CD14-positive monocyte (primary cell): ENCODE results near the gene ALG5. TPM values are rescaled to one million over a fixed set of nuclear protein-coding genes. Genes with fewer than 3 reads are reported as not detected.

Experiments
- DNase-seq, 3 donors: peaks; one replicate each; pipeline ENCODE4 v3.0.0-alpha.2; 2011 to 2022
- H2AFZ ChIP-seq: 2 replicates; pipeline ENCODE4 v1.6.0; 2012; ENCODE audit warnings: mild to moderate bottlenecking, low read depth, low read length, inconsistent platforms; ENCODE audit not compliant: insufficient read depth, poor library complexity, severe bottlenecking
- H3K27ac ChIP-seq, 2 donors: 1 replicate in 1 of 2; 2 replicates in 1 of 2; pipeline ENCODE4 v1.5.1; 2012 to 2013; ENCODE audit warnings: low read length in 2 of 2, control low read depth in 1 of 2, inconsistent platforms in 1 of 2, low read depth in 1 of 2, mild to moderate bottlenecking in 1 of 2
- H3K27me3 ChIP-seq, 2 donors: one replicate each; pipeline versions ENCODE4 v1.6.0 to v1.6.1; 2011 to 2013; ENCODE audit warnings: low read length in 2 of 2; ENCODE audit not compliant: control insufficient read depth in 2 of 2, insufficient read depth in 2 of 2
- H3K36me3 ChIP-seq, 2 donors: replicated peaks in 1 of 2; 1 replicate in 1 of 2; 2 replicates in 1 of 2; pipeline versions ENCODE4 v1.5.1 to v1.6.1; 2012 to 2013; ENCODE audit warnings: low read length in 2 of 2, control low read depth in 1 of 2, inconsistent platforms in 1 of 2, mild to moderate bottlenecking in 1 of 2; ENCODE audit not compliant: insufficient read depth in 2 of 2, control insufficient read depth in 1 of 2
- H3K4me1 ChIP-seq, 2 donors: 1 replicate in 1 of 2; 2 replicates in 1 of 2; pipeline versions ENCODE4 v1.5.1 to v1.6.1; 2012 to 2013; ENCODE audit warnings: low read length in 2 of 2, control low read depth in 1 of 2, inconsistent platforms in 1 of 2, mild to moderate bottlenecking in 1 of 2, moderate library complexity in 1 of 2; ENCODE audit not compliant: insufficient read depth in 2 of 2, control insufficient read depth in 1 of 2
- H3K4me2 ChIP-seq: replicated peaks from 2 replicates; pipeline ENCODE3; 2012; ENCODE audit warnings: low read length, moderate library complexity, mild to moderate bottlenecking; ENCODE audit not compliant: poor library complexity, severe bottlenecking; ENCODE audit errors: extremely low read depth
- H3K4me3 ChIP-seq, 3 experiments: fragments of 200-600 bp in 1 of 3; sonication (generic) in 1 of 3; replicated peaks in 1 of 3; 1 replicate in 2 of 3; 2 replicates in 1 of 3; pipeline ENCODE4 v1.5.1; 2011 to 2013; ENCODE audit warnings: low read length in 3 of 3, mild to moderate bottlenecking in 3 of 3, control low read depth in 2 of 3, low read depth in 2 of 3, inconsistent platforms in 1 of 3, moderate library complexity in 1 of 3
- H3K79me2 ChIP-seq: 2 replicates; pipeline ENCODE4 v1.6.0; 2012; ENCODE audit warnings: mild to moderate bottlenecking, control low read depth, inconsistent platforms, low read length, moderate library complexity; ENCODE audit not compliant: insufficient read depth
- H3K9ac ChIP-seq: 2 replicates; pipeline ENCODE4 v1.6.0; 2017; ENCODE audit warnings: low read length, mild to moderate bottlenecking; ENCODE audit not compliant: insufficient read depth, poor library complexity, severe bottlenecking
- H3K9me3 ChIP-seq, 2 donors: replicated peaks in 1 of 2; 1 replicate in 1 of 2; 2 replicates in 1 of 2; pipeline versions ENCODE4 v1.5.1 to v1.6.1; 2012 to 2013; ENCODE audit warnings: low read length in 2 of 2, control low read depth in 1 of 2; ENCODE audit not compliant: control insufficient read depth in 1 of 2, insufficient read depth in 1 of 2
- H4K20me1 ChIP-seq: 2 replicates; pipeline ENCODE4 v1.6.0; 2012; ENCODE audit warnings: mild to moderate bottlenecking, low read length, control low read depth, moderate library complexity; ENCODE audit not compliant: insufficient read depth
- H3K27ac Mint-ChIP-seq, 7 donors: one replicate each; pipeline ENCODE4 v1.8.0; 2020; ENCODE audit warnings: mild to moderate bottlenecking in 7 of 7, mixed read lengths in 7 of 7, moderate library complexity in 6 of 7, inconsistent platforms in 2 of 7
- H3K27me3 Mint-ChIP-seq, 3 donors: one replicate each; pipeline ENCODE4 v1.8.0; 2021 to 2022; ENCODE audit warnings: low read depth in 3 of 3, mild to moderate bottlenecking in 3 of 3, mixed read lengths in 3 of 3, moderate library complexity in 3 of 3, inconsistent platforms in 1 of 3
- H3K36me3 Mint-ChIP-seq, 2 donors: one replicate each; pipeline ENCODE4 v1.8.0; 2020; ENCODE audit warnings: mixed read lengths in 2 of 2, inconsistent platforms in 1 of 2, mild to moderate bottlenecking in 1 of 2
- H3K4me1 Mint-ChIP-seq: one replicate; pipeline ENCODE4 v1.8.0; 2020; ENCODE audit warnings: mild to moderate bottlenecking, mixed read lengths
- H3K4me3 Mint-ChIP-seq, 2 donors: one replicate each; pipeline ENCODE4 v1.8.0; 2020; ENCODE audit warnings: mild to moderate bottlenecking in 2 of 2, mixed read lengths in 2 of 2, moderate library complexity in 1 of 2
- H3K9me3 Mint-ChIP-seq, 7 donors: one replicate each; pipeline ENCODE4 v1.8.0; 2020 to 2022; ENCODE audit warnings: mixed read lengths in 7 of 7, mild to moderate bottlenecking in 6 of 7, moderate library complexity in 6 of 7, inconsistent platforms in 2 of 7
- CTCF ChIP-seq: fragments of 200-600 bp; IDR thresholded peaks from one replicate; pipeline ENCODE4 v1.8.0; 2022; ENCODE audit warnings: antibody characterized with exemption, mild to moderate bottlenecking
- WGBS: methylation state at CpG from one replicate; pipeline ENCODE4 v1.1.5; 2013; ENCODE audit warnings: missing lambda C conversion rate; ENCODE audit not compliant: insufficient coverage; 5-methylcytosine and 5-hydroxymethylcytosine counted together
- intact Hi-C, 2 donors: fragments of 100-400 bp; cut with micrococcal nuclease; formaldehyde crosslinking; loops; one replicate each; pipeline versions ENCODE4 v1.15.0 to v1.15.1; 2023
- polyA plus RNA-seq, 3 donors: library from polyadenylated mRNA; depleted of rRNA in 1 of 3; unstranded in 2 of 3; stranded (reverse) in 1 of 3; fragments of 300-500 nt in 2 of 3; fragments of >200 nt in 1 of 3; fragmentation: Illumina TruSeq in 2 of 3; gene quantifications; 1 replicate in 2 of 3; 2 replicates in 1 of 3; pipeline ENCODE4 v1.2.3, GENCODE V29; 2012 to 2021

ALG5 gene
- polyA plus RNA-seq, 3 donors: 19.3 to 77.5 (median 73.3) TPM

- H3K9ac ChIP-seq: no peak overlapping the region
- intact Hi-C loops: no loop called here
- peaks cover 17 to 21% of the 10 kb centered on the region in 2 donors for H3K36me3 Mint-ChIP-seq
- H3K4me1 Mint-ChIP-seq: no peaks in the 10 kb centered on the region
- no peaks in the 10 kb centered on the region for H3K27me3 ChIP-seq
- H3K27ac ChIP-seq: no peak overlapping the region
- no peak overlapping the region for H2AFZ ChIP-seq
- H3K9me3 Mint-ChIP-seq: peaks cover 0 to 5% (median 2%) of the 10 kb centered on the region in 7 donors
- peaks cover 12 to 23% of the 10 kb centered on the region in 2 donors for H3K36me3 ChIP-seq
- H3K4me2 ChIP-seq: no peak overlapping the region
- WGBS: 42% methylated on average over 3 of the region's 3 CpGs
- H4K20me1 ChIP-seq: no peaks in the 10 kb centered on the region
- no peak overlapping the region for H3K4me3 ChIP-seq
- no peaks in the 10 kb centered on the region for H3K79me2 ChIP-seq
- no peaks in the 10 kb centered on the region for H3K9me3 ChIP-seq
- no peaks in the 10 kb centered on the region for H3K4me1 ChIP-seq
- no peak for DNase-seq
- no peak overlapping the region for H3K4me3 Mint-ChIP-seq
- H3K27ac Mint-ChIP-seq: no peak overlapping the region
- H3K27me3 Mint-ChIP-seq: peaks cover 0 to 5% (median 3%) of the 10 kb centered on the region in 3 donors
- TF ChIP-seq CTCF: no peak
Observed at GRCh38 chr13:36945078-36945477, 54.1 kb downstream of the ALG5 start.

- Mint-ChIP-seq H3K4me1 (peaks cover under 1% of the 10 kb centered on the region), H3K27ac (no peak overlapping the region), H3K9me3 (peaks cover 0 to 6% (median 3%) of the 10 kb centered on the region in 7 donors), H3K36me3 (peaks cover 0 to under 1% of the 10 kb centered on the region in 2 donors), H3K4me3 (no peak overlapping the region), H3K27me3 (peaks cover 19 to 31% (median 28%) of the 10 kb centered on the region in 3 donors)
- H3K27me3 ChIP-seq: peaks cover 21 to 22% of the 10 kb centered on the region in 2 donors
- no peak overlapping the region for H3K4me2 ChIP-seq
- no peaks in the 10 kb centered on the region for H4K20me1 ChIP-seq
- no peaks in the 10 kb centered on the region for H3K9me3 ChIP-seq
- H3K4me3 ChIP-seq: no peak overlapping the region
- no peak overlapping the region for H2AFZ ChIP-seq
- no peaks in the 10 kb centered on the region for H3K36me3 ChIP-seq
- TF ChIP-seq CTCF: no peak
- no peak overlapping the region for H3K9ac ChIP-seq
- no peaks in the 10 kb centered on the region for H3K79me2 ChIP-seq
- intact Hi-C loops: no loop called here
- H3K4me1 ChIP-seq: no peaks in the 10 kb centered on the region
- no peak overlapping the region for H3K27ac ChIP-seq
- WGBS: 33% methylated on average over 3 of the region's 7 CpGs
- no peak for DNase-seq
Observed at GRCh38 chr13:36925603-36926002, 73.5 kb downstream of the ALG5 start.
